Breast epithelium (tissue), 4 donors: Measurements from ENCODE around the gene SURF6. TPM values are rescaled to one million over a fixed set of nuclear protein-coding genes. Genes with fewer than 3 reads are reported as not detected.

Experiments used
- DNase-seq, 2 donors: peaks; one replicate each; pipeline ENCODE4 v3.0.0-alpha.2; 2019; ENCODE audit warnings: low spot score in 2 of 2
- H3K27ac ChIP-seq, 2 donors: fragments of 200-600 bp; sonication (generic) in 1 of 2; one replicate each; pipeline ENCODE4 v1.5.1; 2016 to 2019; ENCODE audit warnings: mild to moderate bottlenecking in 1 of 2
- H3K27me3 ChIP-seq, 2 donors: fragments of 200-600 bp; sonication (generic) in 1 of 2; one replicate each; pipeline versions ENCODE4 v1.5.1 to v1.6.0; 2017 to 2019; ENCODE audit warnings: control low read depth in 1 of 2, mild to moderate bottlenecking in 1 of 2
- H3K36me3 ChIP-seq: fragments of 200-600 bp; one replicate; pipeline ENCODE4 v1.5.1; 2019
- H3K4me1 ChIP-seq, 2 donors: fragments of 200-600 bp; sonication (generic); one replicate each; pipeline ENCODE4 v1.5.1; 2016 to 2019; ENCODE audit warnings: control low read depth in 1 of 2
- H3K4me3 ChIP-seq, 3 donors: fragments of 200-600 bp; sonication (generic); 1 replicate in 2 of 3; 2 replicates in 1 of 3; pipeline ENCODE4 v1.5.1; 2016 to 2019; ENCODE audit warnings: mild to moderate bottlenecking in 3 of 3, moderate library complexity in 2 of 3
- H3K9me3 ChIP-seq, 2 donors: fragments of 200-600 bp; sonication (generic) in 1 of 2; one replicate each; pipeline ENCODE4 v1.5.1; 2016 to 2019; ENCODE audit warnings: control low read depth in 1 of 2
- POLR2A ChIP-seq: fragments of 450-650 bp; IDR thresholded peaks from one replicate; pipeline ENCODE4 v1.6.1; 2016; ENCODE audit warnings: antibody characterized with exemption, mild to moderate bottlenecking, moderate library complexity
- POLR2AphosphoS5 ChIP-seq, 3 donors: sonication (generic); formaldehyde crosslinking; IDR thresholded peaks; one replicate each; pipeline ENCODE4 v1.6.1; 2017; ENCODE audit warnings: antibody characterized with exemption in 3 of 3
- intact Hi-C: fragments of 100-400 bp; cut with DNase I; formaldehyde crosslinking; loops from one replicate; pipeline ENCODE4 v1.15.1; 2023; ENCODE audit warnings: low total_unique reads
- total RNA-seq, 3 donors: library from RNA; depleted of rRNA; stranded (reverse); fragments of >200 nt; gene quantifications; one replicate each; pipeline ENCODE4 v1.1.0, GENCODE V29; 2016
- TF ChIP-seq, protein P1 (sequence below), 3 donors: fragments of 450-650 bp; IDR thresholded peaks; one replicate each; pipeline ENCODE4 v1.5.1; 2016 to 2017; ENCODE audit warnings: antibody characterized with exemption in 3 of 3, mild to moderate bottlenecking in 3 of 3, moderate library complexity in 3 of 3

The SURF6 gene
- total RNA-seq, 3 donors from 2014 or later, result 12.8 to 29.0 (median 23.3) TPM

DNA sequence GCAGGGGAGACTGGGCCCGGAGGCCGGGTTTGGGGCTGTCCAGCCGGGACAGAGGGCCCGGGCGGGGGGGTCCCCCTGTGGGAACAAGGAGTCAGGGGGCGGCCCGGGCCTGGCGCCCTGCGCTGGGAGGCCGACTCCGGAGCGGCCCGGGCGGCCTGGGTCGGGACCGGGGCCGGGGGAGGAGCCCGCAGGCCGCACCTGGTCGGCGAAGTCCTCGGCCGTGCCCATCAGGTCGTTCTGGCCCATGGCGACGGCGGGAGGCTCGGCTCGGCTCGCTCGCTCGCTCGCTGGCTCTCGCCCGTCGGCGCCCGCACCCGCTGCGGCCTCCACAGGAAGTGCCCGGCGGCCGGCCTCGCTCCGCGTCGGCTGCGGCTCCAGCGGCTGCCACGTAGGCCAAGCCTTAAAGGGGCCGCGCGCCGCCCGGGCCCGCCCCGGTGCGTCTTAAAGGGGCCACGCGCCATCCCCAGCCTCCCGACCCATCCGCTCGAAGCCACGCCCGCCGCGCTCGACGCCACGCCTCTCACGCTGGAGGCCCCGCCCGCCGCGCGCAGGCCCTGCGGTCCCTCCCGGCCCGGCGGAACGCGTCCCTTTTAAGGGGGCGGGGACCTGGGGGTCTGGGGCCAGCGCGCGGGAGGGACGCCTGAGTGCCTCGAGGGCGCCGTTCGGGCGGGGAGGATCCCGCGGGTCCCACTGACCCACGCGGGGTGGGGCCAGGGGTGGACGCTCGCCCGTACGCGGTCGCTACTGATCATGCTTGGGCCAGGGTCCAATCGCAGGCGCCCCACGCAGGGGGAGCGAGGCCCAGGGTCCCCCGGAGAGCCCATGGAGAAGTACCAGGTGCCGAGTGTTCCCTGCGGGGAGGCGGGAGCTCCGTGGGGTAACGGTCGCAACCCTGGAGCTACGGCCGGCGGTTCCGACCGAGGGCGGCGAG, 40.0 kb upstream of the SURF6 start, which contains the start of the genes STKLD1 and SURF4:
Gene STKLD1 (plus strand): TSS at position 643 of the 931 bp plus-strand sequence. CDS start 108 bp downstream, at position 751.
Gene SURF4 (minus strand): TSS at position 337 of the 931 bp plus-strand sequence. CDS start 91 bp downstream, at position 246.
- Histone ChIP-seq H3K9me3 (no peaks in the 10 kb centered on the region), H3K4me3 (peak within 1 kb of the TSS; percentile 95 to 99 (median 97)), H3K4me1 (peaks cover 0 to 11% of the 10 kb centered on the region in 2 donors), H3K27ac (peak within 1 kb of the TSS; percentile 97 to 98), H3K27me3 (no peaks in the 10 kb centered on the region), H3K36me3 (no peaks in the 10 kb centered on the region)
- TF ChIP-seq POLR2AphosphoS5 (IDR thresholded peaks at IDR 0.05), result peak in 2 of 3 donors; percentile 79
- TF ChIP-seq POLR2A, result no peak
- TF ChIP-seq, protein P1, sequence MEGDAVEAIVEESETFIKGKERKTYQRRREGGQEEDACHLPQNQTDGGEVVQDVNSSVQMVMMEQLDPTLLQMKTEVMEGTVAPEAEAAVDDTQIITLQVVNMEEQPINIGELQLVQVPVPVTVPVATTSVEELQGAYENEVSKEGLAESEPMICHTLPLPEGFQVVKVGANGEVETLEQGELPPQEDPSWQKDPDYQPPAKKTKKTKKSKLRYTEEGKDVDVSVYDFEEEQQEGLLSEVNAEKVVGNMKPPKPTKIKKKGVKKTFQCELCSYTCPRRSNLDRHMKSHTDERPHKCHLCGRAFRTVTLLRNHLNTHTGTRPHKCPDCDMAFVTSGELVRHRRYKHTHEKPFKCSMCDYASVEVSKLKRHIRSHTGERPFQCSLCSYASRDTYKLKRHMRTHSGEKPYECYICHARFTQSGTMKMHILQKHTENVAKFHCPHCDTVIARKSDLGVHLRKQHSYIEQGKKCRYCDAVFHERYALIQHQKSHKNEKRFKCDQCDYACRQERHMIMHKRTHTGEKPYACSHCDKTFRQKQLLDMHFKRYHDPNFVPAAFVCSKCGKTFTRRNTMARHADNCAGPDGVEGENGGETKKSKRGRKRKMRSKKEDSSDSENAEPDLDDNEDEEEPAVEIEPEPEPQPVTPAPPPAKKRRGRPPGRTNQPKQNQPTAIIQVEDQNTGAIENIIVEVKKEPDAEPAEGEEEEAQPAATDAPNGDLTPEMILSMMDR (IDR thresholded peaks at IDR 0.05), result peak in 1 of 3 donors; percentile 28
- DNase-seq, result peak; percentile 90 to 94
- intact Hi-C loops, result no loop called here

DNA sequence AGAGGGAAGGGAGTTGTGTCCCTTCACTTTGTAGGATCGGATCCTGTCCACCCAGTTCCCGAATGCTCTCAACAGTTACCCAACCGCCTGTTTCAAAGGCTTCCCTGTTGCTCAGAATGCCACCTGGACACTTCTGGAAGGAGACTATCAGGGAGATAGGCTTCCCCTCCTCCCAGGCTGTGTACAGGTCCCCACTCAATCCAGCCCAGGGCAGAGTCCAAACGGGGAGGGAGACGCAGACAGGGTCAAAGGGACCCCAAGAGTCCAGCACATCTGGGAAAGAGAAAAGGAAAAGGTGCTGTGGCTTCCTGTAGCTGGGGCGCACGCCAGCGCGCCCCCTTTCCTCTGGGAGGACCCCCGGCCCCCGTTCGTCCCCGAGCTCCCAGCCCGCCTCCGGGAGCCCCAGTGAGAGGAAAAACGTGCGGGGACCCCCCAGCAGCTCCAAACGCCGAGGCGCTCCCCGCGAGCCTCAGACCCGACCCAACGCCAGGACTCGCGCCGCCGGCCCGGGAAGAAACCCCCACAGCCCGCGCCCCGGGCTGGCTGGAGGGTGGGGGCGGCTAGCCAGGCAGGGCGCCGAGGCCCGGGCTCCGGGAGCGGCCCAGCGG, 39.2 kb upstream of the SURF6 start:
- Histone ChIP-seq H3K27me3 (no peaks in the 10 kb centered on the region), H3K27ac (peak overlapping the region; percentile 97 to 98), H3K9me3 (no peaks in the 10 kb centered on the region), H3K4me3 (peak overlapping the region; percentile 95 to 99 (median 97)), H3K4me1 (peaks cover 0 to 11% of the 10 kb centered on the region in 2 donors), H3K36me3 (no peaks in the 10 kb centered on the region)
- intact Hi-C loops, result no loop called here
- no peak for DNase-seq
- TF ChIP-seq POLR2A (no peak), POLR2AphosphoS5 (IDR thresholded peaks at IDR 0.05) (peak in 1 of 3 donors; percentile 16)

DNA sequence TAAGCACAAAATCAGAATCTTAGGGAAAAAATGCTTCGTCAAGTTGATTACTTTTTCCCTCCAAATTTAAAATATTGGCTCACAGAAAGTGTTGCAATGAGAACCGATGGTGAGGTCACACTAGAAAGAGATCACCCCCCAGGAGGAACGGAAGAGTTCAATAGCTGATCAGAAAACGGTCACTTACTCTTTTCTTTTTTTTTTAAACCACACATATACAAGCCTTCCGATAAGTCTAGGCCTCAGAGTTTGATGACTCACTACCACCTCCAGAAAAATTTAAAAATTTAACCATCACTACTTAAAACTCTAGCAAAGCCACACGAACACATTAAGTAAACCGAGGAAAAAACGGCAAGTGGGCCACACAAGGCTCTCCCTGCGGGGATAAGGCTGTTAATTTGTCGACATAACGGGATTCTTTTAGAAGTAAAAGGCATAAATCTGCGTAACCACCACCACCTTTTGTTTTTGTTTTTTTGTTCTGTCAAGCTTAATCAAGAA, 38.7 kb upstream of the SURF6 start:
- Histone ChIP-seq H3K36me3 (no peaks in the 10 kb centered on the region), H3K27me3 (no peaks in the 10 kb centered on the region), H3K4me3 (peak overlapping the region; percentile 95 to 99 (median 97)), H3K9me3 (no peaks in the 10 kb centered on the region), H3K27ac (peak overlapping the region; percentile 97 to 98), H3K4me1 (peaks cover 0 to 15% of the 10 kb centered on the region in 2 donors)
- DNase-seq, result no peak
- TF ChIP-seq POLR2A, result no peak
- TF ChIP-seq, protein P1 (IDR thresholded peaks at IDR 0.05), result no peak
- no peak for TF ChIP-seq POLR2AphosphoS5 (IDR thresholded peaks at IDR 0.05)
- intact Hi-C loops, result no loop called here

DNA sequence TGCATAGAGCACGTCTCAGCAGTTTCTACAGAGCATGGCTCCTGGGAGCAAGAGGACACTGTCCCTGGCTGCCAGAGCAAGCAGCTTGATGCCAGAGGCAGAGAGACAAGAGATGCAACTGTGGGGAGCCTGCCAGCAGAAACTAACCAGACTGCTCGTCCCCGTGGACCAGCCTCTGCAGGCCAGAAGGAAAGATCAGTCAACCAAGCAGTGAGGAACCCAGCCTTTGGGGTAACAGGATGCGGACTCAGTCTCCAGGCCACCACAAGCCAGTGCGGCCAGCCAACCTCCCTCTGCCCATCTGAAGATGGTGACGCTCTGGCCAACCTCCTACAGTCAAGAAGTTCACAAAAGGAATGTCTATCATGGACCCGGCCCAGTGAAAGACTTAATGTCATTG, 36.2 kb upstream of the SURF6 start:
- TF ChIP-seq POLR2AphosphoS5 (IDR thresholded peaks at IDR 0.05) (no peak), POLR2A (no peak)
- TF ChIP-seq, protein P1 (IDR thresholded peaks at IDR 0.05), result no peak
- H3K9me3 ChIP-seq, result no peaks in the 10 kb centered on the region
- intact Hi-C loops, result no loop called here
- H3K4me3 ChIP-seq, result no peak overlapping the region
- DNase-seq, result no peak
- H3K4me1 ChIP-seq, result peaks cover 0 to 29% of the 10 kb centered on the region in 2 donors
- H3K27ac ChIP-seq, result peak overlapping the region in 1 of 2 donors; percentile 15
- no peaks in the 10 kb centered on the region for H3K36me3 ChIP-seq
- no peaks in the 10 kb centered on the region for H3K27me3 ChIP-seq

DNA sequence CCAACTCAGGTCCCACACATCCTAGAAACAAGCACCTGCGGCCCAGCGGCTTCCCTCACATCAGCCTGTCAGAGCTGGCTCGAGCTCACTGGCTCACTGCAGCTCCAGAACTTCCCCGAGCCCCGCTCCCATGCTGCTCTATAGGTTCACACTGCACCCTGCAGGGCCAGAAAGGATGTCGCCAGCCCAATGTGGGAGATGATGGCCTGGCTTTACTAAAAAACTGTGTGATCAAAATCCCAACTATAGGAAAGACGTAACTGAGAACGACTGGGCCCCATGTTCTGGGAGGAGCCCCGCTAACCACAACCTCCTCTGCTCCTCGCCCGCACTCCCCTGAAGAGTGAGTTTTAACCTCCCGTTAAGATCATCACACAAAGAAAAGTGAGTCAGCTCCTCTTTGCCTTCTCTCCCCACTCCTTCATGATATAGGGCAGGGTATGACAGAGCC, 35.3 kb upstream of the SURF6 start:
- H3K9me3 ChIP-seq, result no peaks in the 10 kb centered on the region
- H3K27me3 ChIP-seq, result no peaks in the 10 kb centered on the region
- intact Hi-C loops, result no loop called here
- peak overlapping the region in 1 of 3 donors; percentile 14 for H3K4me3 ChIP-seq
- peaks cover 0 to 29% of the 10 kb centered on the region in 2 donors for H3K4me1 ChIP-seq
- no peaks in the 10 kb centered on the region for H3K36me3 ChIP-seq
- H3K27ac ChIP-seq, result no peak overlapping the region
- TF ChIP-seq, protein P1 (IDR thresholded peaks at IDR 0.05), result no peak
- DNase-seq, result no peak
